GM06990 (cell line): Measurements from ENCODE around the gene NELFCD.

Experiments
- DNase-seq: peaks from one replicate; pipeline ENCODE4 v3.0.0-alpha.2; 2011; ENCODE audit not compliant: insufficient read length; ENCODE audit errors: extremely low read depth
- H3K27me3 ChIP-seq: replicated peaks from 2 replicates; pipeline ENCODE4 v1.6.0; 2011; ENCODE audit warnings: low read length; ENCODE audit not compliant: control insufficient read depth, insufficient read depth
- H3K36me3 ChIP-seq: 2 replicates; pipeline ENCODE4 v1.5.1; 2011; ENCODE audit warnings: low read length; ENCODE audit not compliant: control insufficient read depth, insufficient read depth
- H3K4me3 ChIP-seq: replicated peaks from 2 replicates; pipeline ENCODE4 v1.5.1; 2011; ENCODE audit warnings: low read depth, mild to moderate bottlenecking, control low read depth, low read length
- CTCF ChIP-seq: IDR thresholded peaks from 2 replicates; pipeline ENCODE4 v1.5.1; 2011; ENCODE audit warnings: low read length, control low read depth, mild to moderate bottlenecking, inconsistent platforms; ENCODE audit not compliant: insufficient read depth, poor library complexity, severe bottlenecking

Gene NELFCD

GRCh38 chr20:58967652-58968429 lies 13.2 kb upstream of the NELFCD start:
- Histone ChIP-seq H3K4me3 (no peak overlapping the region), H3K36me3 (no peaks in the 10 kb centered on the region), H3K27me3 (no peaks in the 10 kb centered on the region)
- no peak for DNase-seq
- TF ChIP-seq CTCF = no peak

- no peak overlapping the region for H3K4me3 ChIP-seq
- no peaks in the 10 kb centered on the region for H3K36me3 ChIP-seq
- TF ChIP-seq CTCF = no peak
- H3K27me3 ChIP-seq = no peaks in the 10 kb centered on the region
- no peak for DNase-seq
These were observed 11.6 kb upstream of the NELFCD start for GRCh38 chr20:58969439-58969838.

DNA sequence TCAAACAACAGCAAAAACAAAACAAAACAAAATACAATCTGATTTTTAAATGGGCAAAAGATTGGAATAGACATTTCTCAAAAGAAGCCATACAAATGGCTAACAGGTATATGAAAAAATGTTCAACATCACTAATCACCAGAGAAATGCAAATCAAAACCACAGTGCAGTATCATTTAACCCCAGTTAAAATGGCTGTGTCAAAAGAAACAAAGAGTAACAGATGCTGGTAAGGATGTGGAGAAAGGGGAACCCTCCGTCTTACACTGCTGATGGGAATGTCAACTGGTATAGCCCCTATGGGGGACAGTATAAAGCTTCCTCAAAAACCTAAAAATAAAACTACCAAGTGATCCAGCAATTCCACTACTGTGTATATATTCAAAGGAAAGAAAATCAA lies 10.9 kb upstream of the NELFCD start:
- TF ChIP-seq CTCF = no peak
- Histone ChIP-seq H3K4me3 (no peak overlapping the region), H3K36me3 (no peaks in the 10 kb centered on the region), H3K27me3 (no peaks in the 10 kb centered on the region)
- no peak for DNase-seq

GRCh38 chr20:58971429-58971828 lies 9.6 kb upstream of the NELFCD start:
- H3K36me3 ChIP-seq = no peaks in the 10 kb centered on the region
- no peaks in the 10 kb centered on the region for H3K27me3 ChIP-seq
- DNase-seq = no peak
- TF ChIP-seq CTCF = no peak
- no peak overlapping the region for H3K4me3 ChIP-seq

GRCh38 chr20:58973179-58973578 lies 7.9 kb upstream of the NELFCD start:
- DNase-seq = no peak
- H3K27me3 ChIP-seq = no peaks in the 10 kb centered on the region
- TF ChIP-seq CTCF = no peak
- H3K4me3 ChIP-seq = no peak overlapping the region
- H3K36me3 ChIP-seq = no peaks in the 10 kb centered on the region

- no peaks in the 10 kb centered on the region for H3K27me3 ChIP-seq
- no peak for TF ChIP-seq CTCF
- no peak for DNase-seq
- no peaks in the 10 kb centered on the region for H3K36me3 ChIP-seq
- no peak overlapping the region for H3K4me3 ChIP-seq
These were observed 7.2 kb upstream of the NELFCD start for GRCh38 chr20:58973866-58974265.
